GM18868 (cell line): Measurements from ENCODE around the gene GRK7.
"Not testable (repeated sequence)": the region's sequence is repeated elsewhere in the genome, so short reads cannot be mapped to it uniquely, and the experiment has no call there.

Experiments
- ATAC-seq: cut with Tn5 transposase; IDR thresholded peaks from one replicate; pipeline ENCODE4 v1.9.1; 2021; ENCODE audit warnings: mild to moderate bottlenecking, moderate library complexity; ENCODE audit not compliant: unreplicated experiment

Gene GRK7

GRCh38 chr3:141795276-141795675, 32.1 kb downstream of the GRK7 start:
- ATAC-seq = no peak

- ATAC-seq = no peak
Observed at GRCh38 chr3:141795741-141796080, 32.5 kb downstream of the GRK7 start.

- peak; percentile 92 for ATAC-seq
Observed at GRCh38 chr3:141796081-141796888, 33.1 kb downstream of the GRK7 start.

- ATAC-seq = peak; percentile 10
Observed at GRCh38 chr3:141796889-141797781, 33.9 kb downstream of the GRK7 start.

GRCh38 chr3:141797819-141798447, 34.7 kb downstream of the GRK7 start:
- ATAC-seq = no peak

- no peak for ATAC-seq
Observed at GRCh38 chr3:141798448-141798845, 35.2 kb downstream of the GRK7 start.

GRCh38 chr3:141802316-141803077, 39.3 kb downstream of the GRK7 start:
- no peak for ATAC-seq

GRCh38 chr3:141803538-141803937, 40.3 kb downstream of the GRK7 start:
- ATAC-seq = not testable (repeated sequence)

GRCh38 chr3:141804447-141804777, 41.2 kb downstream of the GRK7 start:
- no peak for ATAC-seq

- no peak for ATAC-seq
Observed at GRCh38 chr3:141804778-141805639, 41.8 kb downstream of the GRK7 start.

- ATAC-seq = no peak
Observed at GRCh38 chr3:141807277-141808033, 44.2 kb downstream of the GRK7 start.

- no peak for ATAC-seq
Observed at GRCh38 chr3:141808586-141808985, 45.4 kb downstream of the GRK7 start.

GRCh38 chr3:141810161-141810560, 47.0 kb downstream of the GRK7 start:
- ATAC-seq = no peak

- no peak for ATAC-seq
Observed at GRCh38 chr3:141811348-141811747, 48.1 kb downstream of the GRK7 start.

- no peak for ATAC-seq
Observed at GRCh38 chr3:141812084-141812483, 48.9 kb downstream of the GRK7 start.

- ATAC-seq = no peak
Observed at GRCh38 chr3:141812586-141812985, 49.4 kb downstream of the GRK7 start.
